ENCODE measurements around the gene NTF3.

NTF3 gene

DNA sequence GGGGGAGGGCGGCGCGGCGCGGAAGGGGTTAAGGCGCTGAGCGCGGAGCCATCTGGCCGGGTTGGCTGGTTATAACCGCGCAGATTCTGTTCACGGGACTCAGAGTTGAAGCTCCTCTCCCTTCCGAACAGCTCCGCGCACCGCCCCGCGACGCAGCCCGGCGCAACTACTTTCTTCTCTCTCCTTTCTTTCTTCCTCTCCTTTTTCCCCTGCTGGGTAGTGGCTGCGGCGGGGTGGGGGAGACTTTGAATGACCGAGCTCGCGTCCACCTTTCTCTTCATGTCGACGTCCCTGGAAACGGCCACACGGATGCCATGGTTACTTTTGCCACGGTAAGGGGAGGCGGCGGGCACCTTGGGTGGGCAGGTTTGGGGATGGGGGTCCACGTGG is at the start of gene NTF3:
NTF3 (plus strand) TSS at position 98 of the 390 bp plus-strand sequence; CDS start at position 315, 217 bp downstream.
- DNase-seq: no peak

DNA sequence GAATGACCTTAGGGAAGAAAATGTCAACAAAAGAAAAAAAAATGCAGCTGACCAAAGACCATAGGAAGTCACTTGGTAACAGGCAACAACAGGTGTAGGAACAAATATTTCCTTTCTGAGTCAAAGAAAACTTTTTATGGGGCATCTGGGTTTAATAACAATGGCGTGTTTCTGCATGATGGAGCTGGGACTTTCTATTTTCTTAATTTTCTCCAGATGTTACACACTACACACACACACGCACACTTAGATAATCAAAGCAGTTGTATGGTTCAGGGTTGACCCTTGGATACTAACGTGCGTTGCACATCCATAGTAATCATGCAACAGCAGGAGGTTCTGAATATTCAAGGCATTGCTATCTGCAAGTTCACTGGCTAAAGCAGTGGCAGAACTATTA is 47.9 kb upstream of the NTF3 start:
- no peak for DNase-seq

DNA sequence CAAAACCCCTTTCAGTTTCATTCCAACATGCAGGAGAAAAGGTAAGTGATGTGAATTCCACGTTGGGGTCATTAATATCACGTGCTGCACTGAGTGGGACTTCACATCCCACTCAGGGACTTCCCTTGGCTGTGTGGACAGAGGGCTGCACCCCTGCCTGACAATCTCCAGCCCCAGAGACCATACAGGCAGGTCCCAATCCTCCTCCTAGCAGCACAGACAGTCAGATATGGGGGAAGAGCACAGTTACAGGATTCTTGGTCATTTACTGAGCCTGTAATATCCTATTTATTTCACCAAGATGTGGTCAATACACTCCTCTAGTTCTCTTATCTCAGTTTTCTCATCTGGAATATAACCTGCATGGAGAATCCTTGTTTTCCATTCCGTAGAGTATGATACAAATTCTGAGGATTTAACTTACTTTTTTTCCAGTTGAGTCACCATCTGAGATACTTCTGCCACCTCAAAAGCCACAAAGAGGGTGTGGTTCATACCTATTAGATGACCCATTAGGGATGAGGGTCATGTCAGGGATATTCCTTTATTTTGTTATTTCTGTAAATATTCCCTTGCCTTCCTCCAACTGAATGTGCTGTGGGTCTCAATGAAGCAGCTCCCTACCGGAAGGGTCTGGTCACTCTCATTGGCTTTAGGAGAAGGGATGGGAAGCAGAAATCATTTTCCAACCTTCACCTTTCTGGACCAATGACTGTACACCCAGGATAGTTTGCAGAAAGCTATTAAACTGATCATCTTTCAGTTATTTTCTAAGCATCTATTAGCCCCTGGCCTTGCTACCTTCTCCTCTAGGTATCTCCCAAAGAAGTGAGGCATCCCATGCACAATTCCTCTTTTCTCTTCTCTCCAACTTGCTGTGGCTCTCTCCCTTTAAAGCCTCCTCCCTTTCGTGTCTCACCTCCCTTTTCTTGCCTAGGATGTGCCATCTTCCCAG is 43.0 kb upstream of the NTF3 start:
- no peak for DNase-seq

DNA sequence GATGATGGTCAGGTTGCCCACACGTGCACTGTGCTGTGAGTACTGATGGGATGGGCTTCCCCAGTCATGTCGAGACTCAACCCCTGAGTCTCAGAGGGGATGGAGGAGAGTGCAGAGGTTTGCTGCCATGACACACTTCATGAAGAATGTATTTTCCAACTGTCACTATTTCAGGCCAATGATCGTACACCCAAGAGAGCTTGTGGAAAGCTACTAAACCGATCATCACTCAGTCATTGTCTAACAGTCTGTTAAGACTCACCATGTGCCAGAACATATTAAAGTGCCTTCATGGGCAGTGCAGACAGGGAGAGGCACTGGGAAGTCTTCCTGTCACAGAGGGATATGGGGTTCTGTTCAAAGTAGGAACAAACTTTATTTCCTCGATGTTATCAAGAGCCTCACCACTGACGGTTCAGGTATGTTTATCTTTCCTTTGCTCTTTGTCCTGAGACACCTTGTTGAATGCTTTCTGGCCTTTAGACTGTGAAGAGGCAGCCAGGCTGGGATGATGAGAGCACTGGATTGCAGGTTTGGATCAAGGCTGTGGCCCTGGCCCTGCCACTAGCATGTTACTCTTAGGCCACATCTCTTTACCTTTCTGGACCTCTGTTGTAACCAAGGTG is 41.6 kb upstream of the NTF3 start:
- no peak for DNase-seq

DNA sequence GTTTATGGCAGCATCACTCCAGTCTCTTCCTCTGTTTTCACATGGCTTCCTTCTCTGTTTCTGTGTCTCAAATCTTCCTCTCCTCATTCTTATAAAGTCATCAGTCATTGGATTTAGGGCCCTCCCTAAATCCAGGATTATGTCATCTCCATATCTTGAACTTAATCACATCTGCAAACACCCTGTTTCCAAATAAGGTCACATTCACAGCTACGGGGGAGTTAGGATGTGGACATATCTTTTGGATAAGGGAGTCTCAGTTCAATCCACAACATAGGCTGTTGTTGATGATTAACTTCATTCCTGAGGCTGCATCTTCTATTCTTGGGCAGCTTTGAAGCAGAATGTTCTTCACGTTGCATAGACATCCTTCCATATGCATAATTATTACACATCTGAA is 40.3 kb upstream of the NTF3 start:
- no peak for DNase-seq

DNA sequence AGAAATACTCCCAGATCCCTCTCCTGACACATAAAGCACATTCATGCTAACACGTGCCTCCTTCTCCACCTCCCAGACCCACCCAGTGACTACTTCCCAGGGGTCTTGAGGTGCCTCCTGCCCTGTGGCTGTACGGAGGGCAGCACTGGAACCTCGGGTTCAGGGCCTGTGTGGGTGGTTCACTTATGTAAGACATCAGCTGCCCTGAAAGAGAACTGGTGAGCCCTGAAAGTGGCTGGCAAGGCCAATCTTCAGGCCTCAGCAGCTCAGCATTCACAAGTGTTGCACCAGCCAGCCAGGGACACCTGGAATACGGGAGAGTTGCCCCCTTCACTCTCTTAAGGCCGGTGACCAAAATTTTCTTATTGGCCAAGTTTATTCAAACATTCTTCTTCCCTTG is 38.9 kb upstream of the NTF3 start:
- no peak for DNase-seq

DNA sequence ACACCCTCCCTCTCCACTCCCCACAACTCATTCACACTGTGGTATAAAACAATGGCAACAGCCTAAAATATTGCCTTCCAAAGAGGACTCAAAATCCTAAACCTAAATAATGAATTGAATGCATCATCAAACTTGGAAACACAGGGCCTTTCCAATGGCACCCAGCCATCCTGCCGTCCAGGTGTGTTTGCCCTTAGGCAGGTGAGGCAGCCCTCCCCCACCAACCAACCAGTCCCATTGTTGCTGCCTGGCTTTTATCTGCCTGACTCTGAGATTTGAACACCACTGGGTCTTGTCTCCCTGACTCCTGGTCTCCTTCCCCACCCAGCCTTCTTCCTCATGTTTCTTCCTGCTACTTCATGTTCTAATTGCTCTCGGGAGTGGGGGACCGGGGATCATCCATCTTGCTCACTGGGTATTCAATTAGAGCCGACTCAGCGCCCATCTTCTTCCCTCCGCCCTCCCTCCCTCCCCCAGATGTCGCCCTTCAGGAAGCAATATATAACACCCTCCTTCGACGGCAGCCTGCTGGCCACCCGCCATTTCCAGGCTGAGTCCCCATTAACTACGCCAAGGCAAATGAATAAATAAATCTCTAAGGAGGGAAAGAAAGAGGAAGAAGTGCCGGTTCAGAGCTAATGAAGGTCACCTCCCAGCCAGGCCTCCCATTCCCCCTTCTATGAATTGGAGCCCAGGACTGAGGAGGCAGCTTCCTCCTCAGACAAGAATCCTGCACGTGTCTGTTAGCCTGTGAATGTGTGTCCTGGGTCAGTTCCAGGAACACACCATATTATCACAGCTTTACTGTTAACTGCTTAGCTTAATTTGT is 36.3 kb upstream of the NTF3 start:
- no peak for DNase-seq

DNA sequence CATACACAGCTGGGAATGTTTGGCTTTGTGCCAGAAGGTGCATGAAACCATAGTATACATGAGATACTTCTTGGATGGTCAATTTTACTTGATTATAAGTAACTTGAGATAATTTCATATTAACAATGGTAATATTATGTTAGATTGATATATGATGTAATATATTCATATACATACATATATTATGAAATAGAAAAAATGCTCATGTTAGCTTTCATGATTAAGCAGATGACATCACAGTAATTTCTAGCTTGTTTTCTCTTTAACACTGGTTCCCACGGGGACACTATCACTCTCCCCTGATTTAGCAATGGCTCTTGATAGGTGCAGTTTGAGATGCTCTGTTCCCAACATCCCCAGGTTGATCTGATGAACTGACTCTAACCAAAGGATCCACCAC is 35.4 kb upstream of the NTF3 start:
- no peak for DNase-seq

DNA sequence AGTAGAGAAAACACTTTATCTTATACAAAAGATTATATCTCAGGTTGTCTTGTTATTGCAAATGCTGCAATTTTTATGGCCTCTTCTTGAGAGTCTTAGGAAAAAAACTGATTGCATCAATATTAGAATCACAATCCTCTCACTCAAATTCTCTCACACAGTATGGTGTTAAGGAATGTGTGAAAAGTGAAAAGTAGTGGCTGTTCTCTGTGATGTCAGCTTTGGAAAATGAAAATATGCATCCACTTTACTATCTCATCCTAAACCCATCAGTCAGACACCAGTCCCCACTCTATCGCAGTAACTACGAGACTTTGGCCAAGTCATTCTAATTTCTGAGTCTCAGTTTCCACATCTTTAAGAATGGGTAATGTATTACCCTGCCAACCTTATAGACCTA is 32.6 kb upstream of the NTF3 start:
- DNase-seq: no peak

DNA sequence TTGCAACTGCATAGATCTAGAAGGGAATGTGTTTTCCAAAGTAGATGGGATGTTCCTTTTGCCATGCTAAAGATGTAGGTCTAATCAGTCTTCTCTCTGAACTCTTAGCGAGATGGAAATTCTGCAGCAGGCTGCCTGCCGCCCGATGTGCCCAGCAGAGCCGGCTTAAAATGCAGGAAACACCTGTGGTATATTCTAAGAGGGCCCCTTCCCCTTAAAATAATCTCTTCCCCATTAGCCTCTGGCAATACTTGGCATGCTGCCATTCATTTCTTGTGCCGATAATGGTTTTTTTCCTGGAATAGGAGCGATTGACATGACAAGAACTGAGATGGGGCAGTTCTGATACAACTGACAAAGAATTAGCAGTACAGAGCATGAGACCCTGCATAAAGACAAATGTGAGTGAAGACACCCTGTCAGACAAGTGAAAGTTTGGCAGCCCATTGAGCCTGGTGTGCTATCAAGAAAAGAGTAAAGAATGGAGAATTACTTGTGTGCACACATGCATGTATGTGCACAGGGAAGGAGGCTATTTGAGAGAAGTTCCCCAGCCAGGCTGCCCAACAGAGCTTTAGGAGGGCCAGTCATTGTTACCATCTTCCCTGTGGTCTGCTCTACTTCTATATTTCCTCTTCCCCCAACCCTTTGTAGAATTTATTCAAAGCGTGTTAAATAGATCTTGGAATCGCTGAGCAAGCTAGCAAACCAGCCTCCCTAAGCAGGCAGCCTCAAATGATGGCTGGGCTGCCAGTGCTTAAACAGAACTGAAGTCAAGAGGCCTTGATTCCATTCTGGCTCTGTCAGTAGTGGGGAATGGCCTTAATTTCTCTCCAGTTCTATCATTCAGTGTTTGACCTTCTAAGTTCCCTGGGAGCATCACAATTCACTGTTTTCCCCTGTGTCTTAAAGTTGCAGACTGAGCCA is 29.6 kb upstream of the NTF3 start:
- DNase-seq: no peak

DNA sequence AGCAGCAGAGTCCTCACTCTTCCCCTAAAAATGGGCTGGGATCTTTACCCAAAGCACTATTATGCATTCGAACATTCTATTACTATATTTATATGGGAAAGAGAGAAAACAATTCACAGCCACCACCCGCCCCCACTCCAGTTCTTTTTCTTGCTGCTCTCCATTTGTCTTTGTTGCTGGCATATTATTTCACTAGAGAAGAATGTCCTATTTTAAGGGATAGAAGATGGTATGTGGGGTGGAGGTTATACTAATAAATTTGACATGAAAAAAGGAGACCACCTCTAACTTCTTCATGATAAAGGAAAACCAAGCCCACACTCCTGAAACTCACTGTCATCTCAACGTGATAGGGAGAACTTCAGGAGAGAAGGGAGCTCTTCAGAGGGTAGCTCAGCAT is 28.5 kb upstream of the NTF3 start:
- DNase-seq: no peak

DNA sequence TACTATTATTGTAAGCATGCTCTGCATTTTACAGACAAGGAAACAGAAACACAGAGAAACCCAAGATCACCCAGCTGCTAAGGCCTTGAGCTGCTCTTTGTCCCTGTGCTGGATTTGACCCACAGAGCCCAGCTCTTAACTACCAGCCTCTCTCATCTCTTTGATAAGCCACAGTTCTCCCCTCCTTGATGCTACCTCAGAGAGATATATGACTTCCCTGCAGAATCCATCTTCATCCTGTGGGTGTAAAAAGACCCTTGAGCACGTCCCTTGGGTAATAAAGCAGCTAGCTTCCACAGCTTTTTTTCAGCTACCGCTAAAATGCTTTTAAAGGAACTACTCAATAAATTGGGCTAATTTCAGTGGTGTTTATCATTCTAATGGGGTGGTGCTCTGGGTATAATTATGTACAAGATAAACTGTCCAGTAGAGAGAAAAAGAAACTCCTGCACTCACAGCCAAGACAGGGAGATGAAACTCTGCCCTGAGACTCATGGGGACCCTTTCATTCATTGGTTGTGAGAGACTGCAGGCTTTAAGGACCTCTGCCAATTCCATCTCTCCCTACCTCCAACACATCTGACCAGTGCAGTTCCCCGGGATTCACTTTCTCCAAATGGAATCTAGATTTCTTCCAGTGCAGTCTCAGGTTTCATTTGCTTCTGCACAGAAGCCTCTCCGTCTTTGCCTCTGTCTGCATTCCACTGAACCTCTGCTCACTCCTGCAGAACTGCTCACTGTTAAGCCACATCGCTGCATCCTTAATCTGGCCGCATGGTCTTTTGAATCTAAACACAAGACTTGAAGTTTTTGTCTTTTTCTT is 24.7 kb upstream of the NTF3 start:
- DNase-seq: no peak

DNA sequence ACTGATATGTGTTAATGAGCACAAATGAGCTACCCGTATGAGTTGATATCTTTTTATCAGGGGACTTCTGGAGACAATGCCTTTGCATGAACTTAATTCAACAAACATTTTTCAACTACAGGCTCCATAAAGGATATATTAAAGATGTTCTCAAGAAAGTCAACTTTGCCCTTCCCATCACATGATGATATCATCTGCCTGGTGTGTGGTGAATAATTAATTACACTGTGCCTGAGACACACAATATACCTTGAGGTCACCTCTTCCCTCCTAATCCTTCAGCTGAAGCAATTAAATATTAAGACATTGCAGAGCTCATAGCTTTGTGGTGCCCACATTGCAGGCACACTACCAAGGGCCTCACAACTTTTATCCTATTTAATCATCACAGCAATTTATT is 22.3 kb upstream of the NTF3 start:
- no peak for DNase-seq

DNA sequence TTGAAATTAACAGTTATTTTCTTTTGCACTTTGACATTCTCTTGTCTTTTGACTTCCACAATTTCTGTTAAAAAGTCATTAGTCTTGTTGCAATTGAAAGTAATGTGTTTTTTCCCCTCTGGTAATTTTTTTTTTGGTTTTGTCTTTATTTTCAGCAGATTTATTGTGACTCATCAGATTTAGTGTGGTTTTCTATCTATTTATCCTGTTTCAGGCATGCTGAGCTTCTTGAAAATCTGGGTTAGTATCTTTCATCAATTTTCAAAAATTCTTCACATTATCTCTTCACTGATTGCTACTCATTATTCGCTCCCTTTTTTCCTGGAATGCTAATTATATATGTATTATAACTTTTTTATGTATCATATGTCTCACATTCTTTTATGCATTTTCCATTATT is 15.3 kb upstream of the NTF3 start:
- no peak for DNase-seq

DNA sequence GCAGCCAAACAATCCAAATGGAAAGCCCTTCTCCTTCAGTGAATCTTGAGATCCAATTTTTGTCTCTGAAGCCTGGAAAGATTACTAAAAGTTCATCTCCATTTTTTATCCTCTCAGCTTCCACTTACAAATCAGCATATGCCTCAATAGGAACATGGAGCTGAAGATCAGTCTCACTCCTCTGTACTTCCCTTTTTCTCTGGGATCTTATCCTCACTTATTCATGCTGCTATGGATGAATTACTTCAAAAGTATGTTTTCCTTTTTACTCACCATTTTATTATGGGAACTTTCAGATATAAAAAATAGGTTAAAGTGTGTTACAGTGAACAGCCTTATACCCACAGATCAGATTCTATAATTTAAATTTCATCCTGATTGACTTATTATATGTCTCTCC is 14.4 kb upstream of the NTF3 start:
- no peak for DNase-seq

DNA sequence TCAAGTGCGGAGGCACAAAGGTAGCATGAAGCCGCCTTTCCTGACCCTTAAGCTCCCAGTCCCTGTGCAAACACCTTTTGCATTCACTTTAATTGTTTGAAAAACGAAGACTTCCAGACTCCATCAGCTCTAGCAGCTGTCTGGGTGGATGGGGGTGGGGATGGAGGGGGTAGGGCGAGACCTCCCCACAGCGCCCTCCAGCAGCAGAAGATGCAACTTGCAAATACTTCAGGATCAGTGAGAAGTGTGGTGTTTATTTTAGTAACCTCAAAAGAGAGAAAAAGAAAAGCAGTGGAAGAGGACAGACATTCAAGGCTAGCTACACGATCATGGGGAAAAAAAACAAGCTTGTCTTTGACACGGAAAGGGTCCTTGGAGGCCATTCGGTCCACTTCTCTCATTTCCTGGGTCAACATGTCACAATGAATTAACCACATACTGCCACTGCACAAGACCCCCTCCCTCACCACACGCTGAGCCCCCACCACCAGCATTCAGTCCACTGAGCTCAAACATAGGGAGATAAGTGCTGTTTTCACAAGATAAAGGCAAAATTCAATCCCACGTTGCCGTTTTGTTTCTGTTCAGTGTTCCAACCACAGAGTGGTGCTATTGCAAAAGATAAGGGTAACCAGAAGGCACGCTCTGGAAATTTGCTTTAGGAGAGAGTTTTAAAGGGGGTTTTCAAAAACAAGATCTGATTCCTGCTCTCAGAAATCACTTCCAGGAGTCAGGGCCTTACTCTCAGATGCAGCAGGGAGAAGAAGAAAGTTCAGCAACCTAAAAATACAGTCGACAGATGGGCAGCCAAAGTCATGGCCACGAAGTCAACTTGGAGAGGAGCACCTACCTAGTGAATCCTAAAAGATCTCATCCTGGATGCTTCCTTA is 3.3 kb upstream of the NTF3 start:
- DNase-seq: no peak

DNA sequence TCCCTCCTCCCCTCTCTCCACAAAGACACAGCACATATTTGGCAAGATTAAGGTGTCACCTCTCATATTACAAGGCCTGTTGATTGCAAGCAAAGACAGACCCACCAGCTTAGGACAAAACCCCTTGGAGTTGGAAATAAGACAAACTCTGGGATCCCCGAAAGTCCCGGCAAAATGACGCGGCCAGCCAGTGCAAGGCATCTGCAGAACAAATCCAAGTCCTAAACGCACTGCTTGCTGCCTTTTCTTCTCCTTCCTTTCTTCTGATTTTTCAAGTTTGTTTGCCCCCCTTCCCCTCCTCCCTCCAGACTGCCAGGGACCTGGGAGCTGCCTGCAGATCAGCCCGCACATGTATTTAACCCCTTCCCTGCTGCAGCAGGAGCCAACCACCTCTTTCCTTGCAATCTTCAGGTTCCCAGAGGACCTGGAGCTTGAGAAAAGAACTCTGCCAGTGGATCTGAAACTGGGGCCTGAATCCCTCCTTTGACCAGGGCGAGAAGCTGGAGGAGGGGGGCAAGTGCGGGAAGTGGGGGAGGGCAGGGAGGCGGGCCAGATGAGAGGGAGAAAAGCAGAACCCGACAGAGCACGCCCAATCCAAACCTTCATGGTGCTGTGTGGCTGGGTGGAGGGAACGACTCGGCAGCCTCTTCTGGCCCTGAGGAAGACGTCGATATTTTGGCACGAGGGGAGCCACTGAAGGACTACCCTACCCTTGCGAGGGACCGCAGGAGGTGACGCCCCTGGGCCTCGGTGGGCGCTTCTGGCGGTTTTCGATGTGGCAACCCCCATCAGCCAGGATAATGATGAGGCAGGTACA is 2.0 kb upstream of the NTF3 start:
- no peak for DNase-seq

DNA sequence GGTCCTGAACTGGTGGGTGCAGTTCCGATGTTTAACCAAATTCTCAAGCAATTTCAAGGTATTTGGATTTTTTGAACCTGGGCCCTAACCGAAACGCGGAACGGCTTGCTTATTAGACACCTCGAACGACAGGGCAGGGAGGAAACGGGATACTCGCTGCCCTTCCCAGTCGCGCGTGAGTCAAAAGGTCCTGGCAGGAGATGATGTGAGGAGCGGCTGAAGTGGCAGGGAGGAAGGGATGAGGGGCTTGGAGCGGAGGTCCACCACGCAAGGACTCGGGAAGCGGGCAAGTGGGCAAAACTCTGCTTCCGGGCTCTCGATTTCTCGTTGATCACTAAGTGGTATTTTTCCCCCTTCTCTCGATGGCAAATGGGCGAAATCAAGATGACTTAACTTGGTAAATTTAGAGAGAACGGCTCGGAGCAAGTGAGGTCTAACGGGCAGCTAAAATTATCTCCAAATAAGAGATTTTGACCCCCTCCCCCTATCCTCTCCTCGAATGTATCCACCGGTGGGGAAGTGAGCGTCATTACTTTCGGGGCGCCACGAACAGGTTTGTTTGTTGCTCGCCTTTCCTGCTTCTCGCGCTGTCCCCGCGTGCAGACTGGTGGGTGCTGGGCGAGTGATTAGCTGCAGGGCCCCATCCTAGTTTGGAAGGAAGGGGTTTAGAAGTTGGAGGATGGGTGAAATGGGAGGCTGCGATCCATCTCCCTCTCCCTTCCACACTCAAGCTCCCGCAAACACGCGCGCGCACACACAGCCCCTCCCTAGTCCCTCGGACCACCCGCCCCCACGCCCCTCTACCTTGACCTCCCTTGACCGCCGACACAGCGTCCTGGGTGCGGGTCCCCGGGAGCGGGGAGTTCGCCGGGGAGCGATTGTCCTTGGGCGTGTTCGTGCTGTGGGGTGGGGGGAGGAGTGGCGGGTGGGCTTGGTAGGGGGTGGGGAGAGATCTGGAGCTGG is 986 bp upstream of the NTF3 start:
- DNase-seq: no peak
